Body of pancreas (tissue), 4 donors: ENCODE measurements around the gene IFIT1B. TPM values are rescaled to one million over a fixed set of nuclear protein-coding genes. Genes with fewer than 3 reads are reported as not detected.

Experiments
- ATAC-seq: fragments of 150-250 bp; one replicate; pipeline ENCODE4 v1.9.1; 2016
- DNase-seq, 4 donors: peaks; one replicate each; pipeline ENCODE4 v3.0.0-alpha.2; 2019
- H3K27ac ChIP-seq, 4 donors: fragments of 200-600 bp; sonication (generic); 1 replicate in 3 of 4; 2 replicates in 1 of 4; pipeline versions ENCODE4 v1.5.1 to v1.6.1; 2016 to 2019; ENCODE audit warnings: mild to moderate bottlenecking in 1 of 4, mixed read lengths in 1 of 4, moderate library complexity in 1 of 4
- H3K27me3 ChIP-seq, 2 donors: fragments of 200-600 bp; sonication (generic); one replicate each; pipeline ENCODE4 v1.6.0; 2016; ENCODE audit warnings: mild to moderate bottlenecking in 1 of 2
- H3K36me3 ChIP-seq, 2 donors: fragments of 200-600 bp; sonication (generic); replicated peaks in 1 of 2; 2 replicates each; pipeline ENCODE4 v1.5.1; 2016; ENCODE audit warnings: low read depth in 2 of 2; ENCODE audit not compliant: insufficient read depth in 1 of 2
- H3K4me1 ChIP-seq: fragments of 200-600 bp; sonication (generic); one replicate; pipeline ENCODE4 v1.6.0; 2016
- H3K4me3 ChIP-seq, 2 donors: fragments of 200-600 bp; sonication (generic); 1 replicate in 1 of 2; 2 replicates in 1 of 2; pipeline ENCODE4 v1.5.1; 2016 to 2019
- H3K9me3 ChIP-seq, 3 donors: fragments of 200-600 bp; sonication (generic); 1 replicate in 2 of 3; 2 replicates in 1 of 3; pipeline ENCODE4 v1.5.1; 2016
- CTCF ChIP-seq, 7 experiments: fragments of 450-650 bp in 4 of 7; fragments of 200-600 bp in 3 of 7; sonication (generic) in 3 of 7; IDR thresholded peaks; one replicate each; pipeline ENCODE4 v1.5.1; 2016 to 2019; ENCODE audit warnings: antibody characterized with exemption in 7 of 7
- POLR2A ChIP-seq, 3 donors: fragments of 450-650 bp; IDR thresholded peaks; one replicate each; pipeline ENCODE4 v1.6.1; 2016; ENCODE audit warnings: antibody characterized with exemption in 3 of 3, mild to moderate bottlenecking in 2 of 3
- WGBS, 2 donors: methylation state at CpG; one replicate each; pipeline ENCODE4 v1.1.5; 2017; 5-methylcytosine and 5-hydroxymethylcytosine counted together
- intact Hi-C: fragments of 100-400 bp; cut with DNase I; formaldehyde crosslinking; loops from one replicate; pipeline ENCODE4 v1.15.1; 2023
- total RNA-seq, 2 donors: library from RNA; depleted of rRNA; stranded (reverse); fragments of >200 nt; gene quantifications; one replicate each; pipeline ENCODE4 v1.1.0, GENCODE V29; 2016

The IFIT1B gene
- total RNA-seq, 2 donors from 2014 or later: not detected

- 69% methylated on average over 5 of the region's 5 CpGs for WGBS, 2 donors
- H3K27ac ChIP-seq: peak overlapping the region in 1 of 4 donors; percentile 27
- peak in 1 of 4 donors; percentile 18 for DNase-seq
These were observed 8.4 kb upstream of the IFIT1B start for GRCh38 chr10:89369156-89370105.

GRCh38 chr10:89371079-89371478, 6.8 kb upstream of the IFIT1B start:
- ATAC-seq: no peak
- no peak for DNase-seq
- Histone ChIP-seq H3K27ac (no peak overlapping the region), H3K27me3 (no peaks in the 10 kb centered on the region), H3K9me3 (no peaks in the 10 kb centered on the region), H3K4me3 (no peak overlapping the region), H3K36me3 (no peaks in the 10 kb centered on the region), H3K4me1 (peaks cover 44% of the 10 kb centered on the region)
- intact Hi-C loops: no loop called here
- no peak for TF ChIP-seq CTCF (IDR thresholded peaks at IDR 0.05)
- no peak for TF ChIP-seq POLR2A (IDR thresholded peaks at IDR 0.05)

More at GRCh38 chr10:89369156-89370105, 8.4 kb upstream of the IFIT1B start:
- no peaks in the 10 kb centered on the region for H3K27me3 ChIP-seq
- ATAC-seq: no peak
- no peaks in the 10 kb centered on the region for H3K9me3 ChIP-seq
- H3K4me1 ChIP-seq: peaks cover 29% of the 10 kb centered on the region
- H3K4me3 ChIP-seq: no peak overlapping the region
- no peaks in the 10 kb centered on the region for H3K36me3 ChIP-seq
- TF ChIP-seq POLR2A (IDR thresholded peaks at IDR 0.05): no peak
- peak in 4 of 7 experiments; percentile 13 to 43 (median 38) for TF ChIP-seq CTCF (IDR thresholded peaks at IDR 0.05)
- intact Hi-C loops: no loop called here

- peak overlapping the region in 1 of 4 donors; percentile 40 for H3K27ac ChIP-seq
- ATAC-seq (no peak), DNase-seq (no peak)
- no peak overlapping the region for H3K4me3 ChIP-seq
- no peaks in the 10 kb centered on the region for H3K9me3 ChIP-seq
- no peaks in the 10 kb centered on the region for H3K36me3 ChIP-seq
- H3K4me1 ChIP-seq: peaks cover 44% of the 10 kb centered on the region
- TF ChIP-seq CTCF (IDR thresholded peaks at IDR 0.05) (no peak), POLR2A (IDR thresholded peaks at IDR 0.05) (no peak)
- intact Hi-C loops: no loop called here
- no peaks in the 10 kb centered on the region for H3K27me3 ChIP-seq
- 63 to 89% methylated on average over 3 of the region's 3 CpGs for WGBS, 2 donors
These were observed 5.9 kb upstream of the IFIT1B start for GRCh38 chr10:89371987-89372386.

GRCh38 chr10:89373916-89374711, 3.7 kb upstream of the IFIT1B start:
- no peak overlapping the region for H3K4me3 ChIP-seq
- intact Hi-C loops: no loop called here

More at GRCh38 chr10:89373916-89374711, 3.7 kb upstream of the IFIT1B start:
- no peaks in the 10 kb centered on the region for H3K27me3 ChIP-seq
- H3K4me1 ChIP-seq: peaks cover 34% of the 10 kb centered on the region
- no peaks in the 10 kb centered on the region for H3K9me3 ChIP-seq
- 0 to 4% methylated on average over 3 of the region's 3 CpGs for WGBS, 2 donors
- DNase-seq (peak; percentile 90 to 97 (median 96)), ATAC-seq (peak; percentile 99)
- H3K36me3 ChIP-seq: no peaks in the 10 kb centered on the region
- TF ChIP-seq CTCF (IDR thresholded peaks at IDR 0.05) (peak in 2 of 7 experiments; percentile 9 to 16), POLR2A (IDR thresholded peaks at IDR 0.05) (peak in 2 of 3 donors; percentile 24 to 31)
- peak overlapping the region; percentile 84 to 96 (median 89) for H3K27ac ChIP-seq
